Measurements from ENCODE around the gene AIFM3.
"Not testable (repeated sequence)": the region's sequence is repeated elsewhere in the genome, so short reads cannot be mapped to it uniquely, and the experiment has no call there.

The AIFM3 gene

DNA sequence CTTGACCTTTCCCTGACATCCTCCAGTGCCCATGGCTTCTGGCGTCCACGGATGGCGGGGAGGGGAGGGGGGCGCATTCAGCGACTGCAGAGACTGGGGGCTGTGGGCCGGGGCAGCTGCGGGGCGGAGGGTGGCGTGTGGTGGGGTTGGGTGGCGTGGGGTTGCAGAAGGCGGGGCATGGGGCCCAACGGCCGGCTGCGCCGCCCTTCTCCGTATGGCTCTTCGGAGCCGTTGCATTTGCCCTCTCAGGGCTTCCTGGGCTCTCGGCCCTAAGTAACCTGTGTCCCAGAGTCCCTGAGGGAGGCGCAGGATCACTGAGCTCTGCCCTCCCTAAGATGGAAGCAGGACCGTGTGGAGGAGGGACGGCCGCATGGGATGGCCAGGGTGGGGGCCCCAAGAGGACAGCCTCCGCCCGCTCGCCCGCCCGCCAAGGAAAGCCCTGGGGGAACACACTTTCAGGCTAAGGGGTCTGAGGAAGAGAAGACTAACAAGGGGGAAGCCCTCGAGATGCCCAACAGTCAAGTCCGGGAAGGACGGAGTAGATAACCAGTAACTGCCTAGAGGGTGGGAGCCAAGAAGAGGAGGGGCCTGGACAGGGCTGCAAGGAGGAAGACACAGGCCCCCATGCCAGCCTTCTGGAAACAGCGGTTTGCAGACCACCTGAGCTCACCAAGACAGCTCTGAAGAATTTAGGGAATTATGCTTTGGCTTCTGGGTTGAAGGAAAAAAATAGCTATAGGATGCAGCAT, 9.2 kb upstream of the AIFM3 start:
- no peak for DNase-seq (ENCODE audit: low read depth)

DNA sequence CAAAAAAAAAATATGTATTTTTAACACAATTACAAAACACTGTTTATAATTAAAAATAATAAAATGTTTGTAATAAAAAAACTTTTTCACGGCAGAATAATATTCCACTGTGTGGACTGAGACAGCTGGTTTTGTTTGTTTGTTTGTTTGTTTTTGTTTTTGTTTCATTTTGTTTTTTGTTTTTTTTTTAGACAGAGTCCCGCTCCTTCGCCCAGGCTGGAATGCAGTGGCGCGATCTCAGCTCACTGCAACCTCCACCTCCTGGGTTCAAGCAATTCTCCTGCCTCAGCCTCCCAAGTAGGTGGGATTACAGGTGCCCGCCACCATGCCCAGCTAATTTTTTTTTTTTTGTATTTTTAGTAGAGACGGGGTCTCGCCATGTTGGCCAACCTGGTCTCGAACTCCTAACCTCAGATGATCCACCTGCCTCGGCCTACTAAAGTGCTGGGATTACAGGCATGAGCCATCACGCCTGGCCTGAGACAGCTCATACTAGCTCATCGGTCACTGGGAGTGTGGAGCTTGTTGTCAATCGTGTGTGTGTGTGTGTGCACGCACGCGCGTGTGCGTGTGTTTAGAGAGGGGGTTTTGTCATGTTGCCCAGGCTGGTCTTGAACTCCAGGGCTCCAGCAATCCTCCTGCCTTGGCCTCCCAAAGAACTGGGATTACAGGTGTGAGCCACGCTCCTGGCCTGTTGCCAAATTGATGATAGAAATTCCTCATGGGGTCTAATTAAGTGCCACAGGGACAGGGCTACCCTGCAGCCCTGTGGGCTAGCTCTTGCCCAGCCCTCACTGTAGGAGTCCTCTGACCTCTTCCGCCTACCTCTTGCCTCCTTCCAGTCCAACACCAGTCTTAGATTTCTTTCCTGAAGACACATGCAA, 7.2 kb upstream of the AIFM3 start:
- no peak for DNase-seq (ENCODE audit: low read depth)

GRCh38 chr22:20960609-20961008, 6.4 kb upstream of the AIFM3 start:
- DNase-seq (ENCODE audit: low read depth): no peak

DNA sequence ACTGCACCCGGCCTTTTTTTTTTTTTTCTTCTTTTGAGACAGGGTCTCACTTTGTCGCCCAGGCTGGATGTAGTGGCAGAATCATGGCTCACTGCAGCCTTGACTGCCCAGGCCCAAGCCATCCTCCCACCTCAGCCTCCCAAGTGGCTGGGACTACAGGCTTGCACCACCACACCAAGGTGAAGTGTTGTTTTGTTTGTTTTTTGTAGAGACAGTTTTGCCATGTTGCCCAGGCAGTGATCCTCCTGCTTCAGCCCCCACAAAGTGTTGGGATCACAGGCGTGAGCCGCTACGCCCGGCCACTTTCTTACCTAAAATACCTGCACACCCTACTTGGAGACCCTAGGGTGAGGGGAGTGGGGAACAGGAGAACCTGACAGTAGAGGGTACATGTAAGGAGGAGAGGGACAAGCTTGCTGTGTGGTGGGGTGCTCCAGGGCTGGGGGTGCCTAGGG, 4.5 kb upstream of the AIFM3 start:
- no peak for DNase-seq (ENCODE audit: low read depth)

GRCh38 chr22:20963201-20964052, 3.6 kb upstream of the AIFM3 start:
- no peak for DNase-seq (ENCODE audit: low read depth)

DNA sequence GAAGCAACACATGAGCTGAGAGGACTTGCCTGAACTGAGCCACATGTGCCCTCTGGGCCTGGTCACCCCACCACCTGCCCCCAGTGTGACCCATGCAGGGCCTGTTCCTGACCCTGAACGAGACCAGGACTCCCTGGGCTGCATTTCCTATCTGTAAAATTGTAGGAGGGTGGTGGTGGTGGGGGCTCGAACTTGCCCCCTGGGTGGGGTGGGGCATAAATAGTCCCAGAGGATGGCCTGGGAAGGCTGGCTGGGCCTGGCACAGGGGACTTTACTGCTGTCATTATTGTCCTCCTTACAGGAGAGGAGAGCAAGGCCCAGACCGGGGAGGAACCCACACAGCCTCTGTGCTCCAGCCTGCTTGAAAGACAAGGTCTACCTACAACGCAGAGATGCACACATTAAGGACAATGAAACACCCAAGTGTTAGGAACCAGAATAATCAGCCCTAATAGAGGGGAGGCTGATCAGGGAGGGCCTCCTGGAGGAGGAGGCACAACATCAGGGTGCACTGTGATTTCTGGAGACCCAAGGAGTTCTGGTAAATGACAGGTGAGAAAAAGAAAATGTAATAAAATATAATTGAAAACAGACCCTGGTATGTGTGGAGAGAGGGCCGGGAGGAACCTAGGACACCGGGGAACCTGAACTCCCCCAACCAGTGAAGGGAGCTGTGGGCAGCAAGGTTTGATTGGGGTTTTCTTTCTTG, 2.8 kb upstream of the AIFM3 start:
- DNase-seq (ENCODE audit: low read depth): no peak

- DNase-seq (ENCODE audit: low read depth): no peak
These were observed 2.3 kb upstream of the AIFM3 start for GRCh38 chr22:20964799-20965103.

DNA sequence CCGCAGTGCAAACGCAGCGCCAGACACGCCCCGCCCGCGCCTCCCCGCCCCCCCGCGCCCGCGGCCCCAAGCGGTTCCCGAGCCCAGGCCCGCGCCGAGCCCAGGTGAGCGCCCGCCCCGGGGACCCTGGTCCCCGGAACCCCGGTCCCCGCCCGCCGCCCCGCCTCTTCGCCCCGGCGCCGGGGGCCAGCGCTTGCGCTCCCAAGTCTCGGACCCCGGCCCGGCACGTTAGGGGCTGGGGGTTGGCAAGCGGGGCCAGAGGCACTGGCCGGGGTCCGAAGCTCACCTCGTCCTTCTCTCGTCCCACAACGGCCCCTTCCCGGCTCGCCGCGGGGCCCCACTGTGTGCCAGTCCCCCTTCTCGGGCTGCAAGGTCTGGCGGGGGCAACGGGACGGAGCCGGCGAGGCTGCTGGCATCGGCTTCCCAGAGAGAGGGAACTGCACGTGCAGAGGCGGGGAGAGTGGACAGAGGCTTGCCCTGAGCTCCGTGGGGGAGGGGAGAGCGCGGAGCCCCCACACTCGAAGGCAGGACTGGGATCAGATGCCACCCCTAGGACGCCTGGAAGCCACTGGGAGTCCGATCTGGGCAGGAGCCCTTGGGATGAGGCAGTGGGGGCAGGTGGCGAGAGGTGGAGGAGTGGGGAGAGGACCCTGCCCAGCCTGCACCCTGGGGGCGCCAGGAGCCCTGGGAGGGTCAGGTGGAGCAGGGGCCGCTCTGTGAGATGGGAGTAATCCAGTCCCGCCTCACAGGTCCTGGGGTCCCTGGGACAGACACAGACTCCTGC, 1.8 kb upstream of the AIFM3 start:
- DNase-seq (ENCODE audit: low read depth): no peak

GRCh38 chr22:20965888-20966855, 883 bp upstream of the AIFM3 start:
- DNase-seq (ENCODE audit: low read depth): no peak

- DNase-seq (ENCODE audit: low read depth): no peak
These were observed 699 bp downstream of the AIFM3 start for GRCh38 chr22:20967697-20968211.

- DNase-seq (ENCODE audit: low read depth): no peak
These were observed 1.4 kb downstream of the AIFM3 start for GRCh38 chr22:20968281-20968977.

DNA sequence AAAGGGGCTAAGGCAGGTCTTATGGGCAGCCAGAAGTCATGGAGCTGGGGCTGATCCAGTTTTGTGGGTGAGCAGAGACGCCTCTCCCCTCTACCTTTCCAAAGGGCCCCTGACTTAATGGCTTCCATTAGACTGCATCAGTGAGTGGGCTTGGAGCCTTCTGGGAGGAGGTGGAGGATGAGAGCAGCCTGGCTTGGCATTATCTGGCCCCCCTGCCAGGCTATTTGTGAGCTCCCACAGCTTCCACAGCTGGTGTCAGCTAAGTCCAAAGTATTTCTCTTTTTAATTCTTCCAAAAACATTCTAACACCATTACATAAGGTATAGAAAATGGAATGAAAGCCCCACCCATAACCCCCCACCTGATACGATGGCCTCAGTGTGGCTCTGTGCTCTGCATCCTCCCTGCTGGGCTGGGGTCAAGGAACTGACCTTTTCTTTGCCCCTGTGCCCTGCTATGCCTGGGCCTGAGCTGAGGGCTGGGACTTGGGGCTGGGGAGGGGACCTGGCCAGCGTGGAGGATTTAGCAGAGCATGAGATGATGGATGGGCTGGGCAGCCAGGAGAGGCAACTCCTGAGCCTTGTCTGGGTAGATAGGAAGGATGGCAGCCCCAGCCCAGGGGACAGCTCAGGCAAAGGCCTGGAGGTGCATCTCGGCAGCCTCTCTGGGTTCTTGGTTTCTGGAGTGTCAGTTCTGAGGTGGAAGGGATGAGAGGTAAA, 4.0 kb downstream of the AIFM3 start:
- DNase-seq (ENCODE audit: low read depth): no peak

GRCh38 chr22:20972014-20972694, 5.1 kb downstream of the AIFM3 start:
- not testable (repeated sequence) for DNase-seq (ENCODE audit: low read depth)

DNA sequence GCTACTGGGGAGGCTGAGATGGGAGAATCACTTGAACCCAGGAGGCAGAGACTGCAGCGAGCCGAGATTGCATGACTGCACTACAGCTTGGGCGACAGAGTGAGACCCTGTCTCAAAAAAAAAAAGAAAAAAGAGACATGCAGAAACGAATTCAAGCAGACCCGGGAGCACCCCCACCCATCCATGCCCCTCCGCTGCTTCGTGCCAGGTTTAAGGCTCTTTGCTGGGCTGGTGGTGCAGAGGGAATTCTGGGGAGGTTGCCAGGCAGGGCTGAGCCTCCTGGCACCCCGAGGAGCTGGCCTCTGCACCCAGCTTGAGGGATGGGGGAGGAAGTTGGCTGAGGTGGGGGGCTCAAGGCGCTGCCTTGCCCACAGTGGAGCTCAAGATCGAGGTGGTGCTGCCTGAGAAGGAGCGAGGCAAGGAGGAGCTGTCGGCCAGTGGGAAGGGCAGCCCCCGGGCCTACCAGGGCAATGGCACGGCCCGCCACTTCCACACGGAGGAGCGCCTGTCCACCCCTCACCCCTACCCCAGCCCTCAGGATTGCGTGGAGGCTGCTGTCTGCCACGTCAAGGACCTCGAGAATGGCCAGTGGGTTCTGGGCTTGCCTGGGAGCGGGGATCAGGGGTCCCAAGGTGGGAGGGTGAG, 6.0 kb downstream of the AIFM3 start:
- no peak for DNase-seq (ENCODE audit: low read depth)

DNA sequence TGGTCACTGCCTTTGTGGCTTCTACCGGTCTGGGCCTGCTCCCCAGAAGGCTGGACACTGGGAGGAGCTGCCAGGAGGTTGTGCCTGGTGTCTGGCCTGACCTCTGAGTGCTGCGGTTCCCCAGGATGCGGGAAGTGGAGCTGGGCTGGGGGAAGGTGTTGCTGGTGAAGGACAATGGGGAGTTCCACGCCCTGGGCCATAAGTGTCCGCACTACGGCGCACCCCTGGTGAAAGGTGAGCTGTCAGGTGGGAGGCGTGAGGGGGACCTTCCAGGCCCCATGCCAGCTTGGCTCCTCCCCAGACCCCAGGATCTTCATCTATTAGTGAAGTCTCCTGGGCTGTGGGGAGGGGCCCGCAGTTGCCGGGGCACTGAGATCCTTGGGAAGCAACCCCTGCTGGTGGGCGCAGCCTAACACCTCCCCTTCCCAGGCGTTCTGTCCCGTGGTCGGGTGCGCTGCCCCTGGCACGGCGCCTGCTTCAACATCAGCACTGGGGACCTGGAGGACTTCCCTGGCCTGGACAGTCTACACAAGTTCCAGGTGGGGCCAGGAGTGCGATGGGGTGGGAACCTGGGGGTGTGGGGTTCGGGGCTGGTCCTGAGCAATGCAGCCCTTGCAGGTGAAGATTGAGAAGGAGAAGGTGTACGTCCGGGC, 6.7 kb downstream of the AIFM3 start:
- no peak for DNase-seq (ENCODE audit: low read depth)

- no peak for DNase-seq (ENCODE audit: low read depth)
These were observed 7.4 kb downstream of the AIFM3 start for GRCh38 chr22:20974336-20974955.
